Neural progenitor cell (in vitro differentiated cells): ENCODE results near the gene RCAN1. TPM values are rescaled to one million over a fixed set of nuclear protein-coding genes. Genes with fewer than 3 reads are reported as not detected.

Experiments
- DNase-seq: peaks from one replicate; pipeline ENCODE4 v3.0.0-alpha.2; 2016; ENCODE audit warnings: low spot score
- H2AFZ ChIP-seq: fragments of 200-600 bp; sonication (generic); replicated peaks from 2 replicates; pipeline ENCODE4 v1.6.1; 2016; ENCODE audit warnings: antibody characterized with exemption
- H3F3A ChIP-seq: fragments of 200-600 bp; sonication (generic); 2 replicates; pipeline ENCODE4 v1.6.1; 2016; ENCODE audit warnings: antibody characterized with exemption, low read depth
- H3K27ac ChIP-seq: fragments of 200-600 bp; sonication (generic); 2 replicates; pipeline ENCODE4 v1.5.1; 2016; ENCODE audit warnings: mild to moderate bottlenecking
- H3K27me3 ChIP-seq: fragments of 200-600 bp; sonication (generic); 2 replicates; pipeline ENCODE4 v1.6.1; 2016; ENCODE audit warnings: mild to moderate bottlenecking, moderate library complexity
- H3K36me3 ChIP-seq: fragments of 200-600 bp; sonication (generic); 2 replicates; pipeline ENCODE4 v1.5.1; 2016
- H3K4me1 ChIP-seq: fragments of 200-600 bp; sonication (generic); 2 replicates; pipeline ENCODE4 v1.6.1; 2016; ENCODE audit warnings: mixed run types
- H3K4me2 ChIP-seq: fragments of 200-600 bp; sonication (generic); 2 replicates; pipeline ENCODE4 v1.6.1; 2016
- H3K4me3 ChIP-seq: fragments of 200-600 bp; sonication (generic); 2 replicates; pipeline ENCODE4 v1.5.1; 2016
- H3K79me2 ChIP-seq: fragments of 200-600 bp; sonication (generic); 2 replicates; pipeline ENCODE4 v1.6.1; 2016; ENCODE audit warnings: low read depth
- H3K9ac ChIP-seq: fragments of 200-600 bp; sonication (generic); 2 replicates; pipeline ENCODE4 v1.6.1; 2016
- H3K9me3 ChIP-seq: fragments of 200-600 bp; sonication (generic); 2 replicates; pipeline ENCODE4 v1.5.1; 2016; ENCODE audit warnings: low read depth
- H4K20me1 ChIP-seq: fragments of 200-600 bp; sonication (generic); 2 replicates; pipeline ENCODE4 v1.6.1; 2016; ENCODE audit warnings: low read depth
- H3K27ac Mint-ChIP-seq: 3 replicates; pipeline ENCODE4 v1.8.0; 2021; ENCODE audit warnings: mixed read lengths
- H3K27me3 Mint-ChIP-seq: 2 replicates; pipeline ENCODE4 v1.8.0; 2022; ENCODE audit warnings: low read depth, mild to moderate bottlenecking, inconsistent platforms, moderate library complexity, mixed read lengths; ENCODE audit not compliant: insufficient read depth
- H3K36me3 Mint-ChIP-seq: 3 replicates; pipeline ENCODE4 v1.8.0; 2021; ENCODE audit warnings: mixed read lengths
- H3K4me1 Mint-ChIP-seq: 3 replicates; pipeline ENCODE4 v1.8.0; 2021; ENCODE audit warnings: mixed read lengths
- H3K4me3 Mint-ChIP-seq: 3 replicates; pipeline ENCODE4 v1.8.0; 2021; ENCODE audit warnings: mild to moderate bottlenecking, moderate library complexity, mixed read lengths
- H3K9me3 Mint-ChIP-seq: 3 replicates; pipeline ENCODE4 v1.8.0; 2020; ENCODE audit warnings: mixed read lengths
- EZH2 ChIP-seq: fragments of 200-600 bp; sonication (generic); IDR thresholded peaks from 2 replicates; pipeline ENCODE4 v1.6.1; 2017; ENCODE audit warnings: antibody characterized with exemption, mild to moderate bottlenecking, moderate library complexity
- EZH2phosphoT487 ChIP-seq: fragments of 200-600 bp; sonication (generic); IDR thresholded peaks from 2 replicates; pipeline ENCODE4 v1.6.1; 2017; ENCODE audit warnings: antibody characterized with exemption
- total RNA-seq: library from RNA; depleted of rRNA; stranded (reverse); fragments of >200 nt; gene quantifications from 2 replicates; pipeline ENCODE4 v1.2.3, GENCODE V29; 2015; ENCODE audit warnings: low replicate concordance
- TF ChIP-seq, protein P1 (sequence below): fragments of 200-600 bp; sonication (generic); IDR thresholded peaks from 2 replicates; pipeline ENCODE4 v1.5.1; 2017; ENCODE audit warnings: antibody characterized with exemption, mild to moderate bottlenecking

Gene RCAN1
- total RNA-seq, 1 donor from 2014 or later, result 6.9 TPM

DNA sequence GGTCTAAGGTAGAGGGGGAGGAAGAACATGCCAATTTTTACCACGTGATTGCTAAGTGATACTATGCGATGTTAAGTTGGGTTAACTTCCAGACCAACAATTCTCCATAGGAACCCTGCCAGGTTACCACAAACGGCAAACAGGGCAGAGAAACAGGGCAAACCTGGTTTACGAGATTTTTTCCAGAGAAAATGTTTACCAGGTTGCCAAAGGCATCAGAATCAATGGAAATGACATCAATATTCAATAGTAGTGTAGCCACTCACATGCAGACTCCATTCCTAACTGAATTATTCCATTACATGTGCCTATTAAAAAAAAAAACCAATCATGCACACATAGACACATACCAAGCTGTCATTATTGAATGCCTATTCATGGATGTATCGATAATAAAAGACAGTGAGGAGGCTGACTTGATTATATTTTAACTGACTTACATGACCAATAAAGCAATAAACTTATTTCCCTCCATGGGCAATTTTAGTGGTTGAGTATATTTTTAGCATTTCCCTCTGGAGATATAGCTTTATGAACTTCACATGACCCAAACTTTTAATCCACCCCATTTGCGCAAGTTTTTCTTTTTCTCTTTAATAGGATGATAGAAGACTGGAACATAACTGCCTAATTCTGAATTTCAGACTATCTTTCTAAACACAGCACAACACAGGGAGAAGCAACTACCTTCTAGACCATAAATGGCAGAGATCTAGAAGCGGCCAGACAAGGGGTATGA is 62.4 kb downstream of the RCAN1 start:
- Histone ChIP-seq H4K20me1 (no peaks in the 10 kb centered on the region), H3K4me2 (no peak overlapping the region), H3K4me1 (peaks cover 11% of the 10 kb centered on the region), H3K79me2 (no peaks in the 10 kb centered on the region), H3F3A (no peaks in the 10 kb centered on the region), H3K27ac (no peak overlapping the region), H3K9me3 (peaks cover 8% of the 10 kb centered on the region), H2AFZ (no peak overlapping the region), H3K27me3 (no peaks in the 10 kb centered on the region), H3K4me3 (no peak overlapping the region), H3K36me3 (no peaks in the 10 kb centered on the region), H3K9ac (no peak overlapping the region)
- TF ChIP-seq, protein P1, sequence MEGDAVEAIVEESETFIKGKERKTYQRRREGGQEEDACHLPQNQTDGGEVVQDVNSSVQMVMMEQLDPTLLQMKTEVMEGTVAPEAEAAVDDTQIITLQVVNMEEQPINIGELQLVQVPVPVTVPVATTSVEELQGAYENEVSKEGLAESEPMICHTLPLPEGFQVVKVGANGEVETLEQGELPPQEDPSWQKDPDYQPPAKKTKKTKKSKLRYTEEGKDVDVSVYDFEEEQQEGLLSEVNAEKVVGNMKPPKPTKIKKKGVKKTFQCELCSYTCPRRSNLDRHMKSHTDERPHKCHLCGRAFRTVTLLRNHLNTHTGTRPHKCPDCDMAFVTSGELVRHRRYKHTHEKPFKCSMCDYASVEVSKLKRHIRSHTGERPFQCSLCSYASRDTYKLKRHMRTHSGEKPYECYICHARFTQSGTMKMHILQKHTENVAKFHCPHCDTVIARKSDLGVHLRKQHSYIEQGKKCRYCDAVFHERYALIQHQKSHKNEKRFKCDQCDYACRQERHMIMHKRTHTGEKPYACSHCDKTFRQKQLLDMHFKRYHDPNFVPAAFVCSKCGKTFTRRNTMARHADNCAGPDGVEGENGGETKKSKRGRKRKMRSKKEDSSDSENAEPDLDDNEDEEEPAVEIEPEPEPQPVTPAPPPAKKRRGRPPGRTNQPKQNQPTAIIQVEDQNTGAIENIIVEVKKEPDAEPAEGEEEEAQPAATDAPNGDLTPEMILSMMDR, result no peak
- TF ChIP-seq EZH2 (no peak), EZH2phosphoT487 (no peak)
- Mint-ChIP-seq H3K36me3 (peaks cover 3% of the 10 kb centered on the region), H3K4me3 (no peak overlapping the region), H3K9me3 (peaks cover 19% of the 10 kb centered on the region), H3K4me1 (peaks cover 5% of the 10 kb centered on the region), H3K27ac (no peak overlapping the region), H3K27me3 (peaks cover 2% of the 10 kb centered on the region)
- DNase-seq, result no peak

DNA sequence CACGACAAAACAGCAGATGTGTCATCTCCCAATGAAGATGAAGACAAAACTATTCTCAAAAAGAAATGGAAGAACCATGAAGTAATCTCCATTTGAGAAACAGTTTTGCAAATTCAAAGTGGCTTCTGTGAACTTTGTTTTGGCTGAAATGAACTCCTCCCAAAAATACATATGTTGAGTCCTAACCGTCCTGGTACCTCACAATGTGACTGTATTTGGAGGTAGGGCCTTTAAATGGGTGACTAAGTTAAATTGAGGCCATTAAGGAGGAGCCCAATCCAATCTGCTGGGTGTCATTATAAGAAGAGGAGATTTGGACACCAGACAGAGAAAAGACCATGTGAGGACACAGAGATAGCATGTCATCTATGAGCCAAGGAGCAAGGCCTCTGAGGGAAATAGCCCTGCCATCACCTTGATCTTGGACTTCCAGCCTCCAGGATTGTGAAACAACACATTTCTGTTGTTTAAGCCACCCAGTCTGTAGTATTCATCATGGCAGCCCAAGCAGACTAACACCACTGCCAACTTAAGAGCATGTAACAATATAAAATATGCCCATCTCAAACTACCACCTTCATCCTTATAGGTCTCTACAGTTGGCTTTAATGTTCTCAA is 64.6 kb downstream of the RCAN1 start:
- H3K27me3 ChIP-seq, result no peaks in the 10 kb centered on the region

DNA sequence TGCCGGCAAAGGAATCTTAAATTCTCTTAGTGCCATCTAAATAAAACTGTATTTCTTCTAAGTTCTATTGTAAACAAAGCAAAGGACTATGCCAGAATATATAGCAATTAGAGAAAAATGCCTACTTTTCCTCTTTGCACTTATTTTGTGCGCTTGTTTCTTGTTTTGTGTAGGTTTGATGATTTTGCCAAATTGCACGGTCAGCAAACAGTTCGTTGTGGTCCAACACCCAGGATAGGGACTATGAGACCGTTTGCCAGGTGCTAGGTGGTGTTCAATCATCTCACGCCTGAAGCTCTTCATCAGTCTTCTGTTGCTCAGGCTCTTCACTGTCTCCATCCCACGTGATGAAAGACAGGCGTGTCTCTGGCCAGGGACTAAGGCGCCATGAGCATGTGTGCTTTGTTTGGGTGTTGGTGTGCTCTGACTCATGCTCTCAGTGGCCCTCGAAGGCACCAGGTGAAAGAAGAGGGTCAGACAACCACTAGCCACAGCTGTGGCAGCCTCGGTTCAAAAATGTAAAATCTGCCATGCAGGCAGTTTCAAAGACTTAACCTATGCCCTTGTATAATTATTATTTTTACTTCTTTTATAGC is 66.0 kb downstream of the RCAN1 start:
- H3K27ac Mint-ChIP-seq, result no peak overlapping the region
- no peak for TF ChIP-seq EZH2
- no peak for TF ChIP-seq EZH2phosphoT487
- TF ChIP-seq, protein P1, result no peak
- Histone ChIP-seq H3K4me3 (no peak overlapping the region), H3K4me2 (no peak overlapping the region), H2AFZ (no peak overlapping the region), H3K79me2 (no peaks in the 10 kb centered on the region), H3K27me3 (no peaks in the 10 kb centered on the region), H3K27ac (no peak overlapping the region), H3K36me3 (no peaks in the 10 kb centered on the region), H3K9ac (no peak overlapping the region), H3K4me1 (peaks cover 30% of the 10 kb centered on the region), H4K20me1 (no peaks in the 10 kb centered on the region), H3F3A (peaks cover 15% of the 10 kb centered on the region), H3K9me3 (peaks cover 1% of the 10 kb centered on the region)
- peaks cover 25% of the 10 kb centered on the region for H3K4me1 Mint-ChIP-seq
- H3K9me3 Mint-ChIP-seq, result peaks cover 8% of the 10 kb centered on the region
- peaks cover 2% of the 10 kb centered on the region for H3K36me3 Mint-ChIP-seq
- DNase-seq, result no peak
- H3K27me3 Mint-ChIP-seq, result peaks cover 4% of the 10 kb centered on the region
- H3K4me3 Mint-ChIP-seq, result no peak overlapping the region

More for the DNA sequence above, 64.6 kb downstream of the RCAN1 start:
- H3K4me2 ChIP-seq, result no peak overlapping the region
- no peaks in the 10 kb centered on the region for H4K20me1 ChIP-seq
- H2AFZ ChIP-seq, result no peak overlapping the region
- H3K36me3 ChIP-seq, result no peaks in the 10 kb centered on the region
- TF ChIP-seq, protein P1, result no peak
- TF ChIP-seq EZH2, result no peak
- no peak for TF ChIP-seq EZH2phosphoT487
- peaks cover 8% of the 10 kb centered on the region for H3K9me3 ChIP-seq
- Mint-ChIP-seq H3K4me3 (no peak overlapping the region), H3K27me3 (peaks cover 2% of the 10 kb centered on the region), H3K27ac (no peak overlapping the region), H3K36me3 (peaks cover 3% of the 10 kb centered on the region), H3K4me1 (peaks cover 21% of the 10 kb centered on the region), H3K9me3 (peaks cover 16% of the 10 kb centered on the region)
- H3K27ac ChIP-seq, result no peak overlapping the region
- peaks cover 9% of the 10 kb centered on the region for H3F3A ChIP-seq
- DNase-seq, result no peak
- H3K4me1 ChIP-seq, result peaks cover 27% of the 10 kb centered on the region
- H3K79me2 ChIP-seq, result no peaks in the 10 kb centered on the region
- no peak overlapping the region for H3K4me3 ChIP-seq
- no peak overlapping the region for H3K9ac ChIP-seq
